KBM-7 (cell line): ENCODE results near the gene NCF4.

Experiments
- DNase-seq: peaks from one replicate; pipeline ENCODE4 v3.0.0-alpha.2; 2015
- in situ Hi-C: fragments of 300-500 bp; cut with MboI; formaldehyde crosslinking; loops from 2 replicates; pipeline ENCODE4 v1.14.3; 2020; ENCODE audit warnings: low sequenced_read_pairs, low pct_unique_long_range_greater_than_20kb, mixed read lengths

Gene NCF4

DNA sequence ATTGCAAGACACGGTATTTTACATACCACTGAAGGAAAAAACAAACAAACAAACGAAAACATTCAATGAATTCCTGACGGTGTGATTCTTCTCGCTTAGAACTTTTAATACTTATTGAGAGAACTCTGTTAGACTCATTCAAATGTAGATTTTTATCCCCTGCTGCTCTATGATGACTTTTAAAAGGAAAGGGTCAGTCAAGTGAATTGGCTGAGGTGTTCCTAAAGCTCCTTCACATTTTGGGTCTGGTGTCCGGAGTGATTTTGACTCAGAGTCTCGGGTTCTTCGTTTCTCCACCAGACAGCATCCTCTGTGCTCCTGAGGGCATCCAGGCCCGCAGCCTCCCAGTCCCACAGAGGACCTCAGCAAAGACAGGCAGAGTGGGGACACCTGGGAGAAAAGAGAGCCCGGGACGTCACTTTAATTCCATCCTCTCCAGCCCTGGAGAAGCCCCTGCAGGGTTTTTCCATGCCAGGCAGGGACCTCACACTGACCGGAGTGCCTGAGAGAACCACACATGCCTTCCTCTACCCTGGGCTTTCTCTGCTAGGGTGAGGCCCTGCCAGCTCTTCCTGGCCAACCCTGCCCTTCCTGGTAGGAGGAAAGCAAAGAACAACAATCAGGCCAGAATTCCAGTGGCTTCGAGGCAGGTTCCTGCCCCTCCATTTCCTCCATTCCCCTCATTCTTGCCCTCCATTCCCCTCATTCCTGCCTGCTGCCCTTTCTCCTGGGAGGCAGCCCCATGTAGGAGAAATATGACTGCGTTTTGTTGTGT lies 51.3 kb downstream of the NCF4 start:
- no peak for DNase-seq
- in situ Hi-C loops, result no loop called here

DNA sequence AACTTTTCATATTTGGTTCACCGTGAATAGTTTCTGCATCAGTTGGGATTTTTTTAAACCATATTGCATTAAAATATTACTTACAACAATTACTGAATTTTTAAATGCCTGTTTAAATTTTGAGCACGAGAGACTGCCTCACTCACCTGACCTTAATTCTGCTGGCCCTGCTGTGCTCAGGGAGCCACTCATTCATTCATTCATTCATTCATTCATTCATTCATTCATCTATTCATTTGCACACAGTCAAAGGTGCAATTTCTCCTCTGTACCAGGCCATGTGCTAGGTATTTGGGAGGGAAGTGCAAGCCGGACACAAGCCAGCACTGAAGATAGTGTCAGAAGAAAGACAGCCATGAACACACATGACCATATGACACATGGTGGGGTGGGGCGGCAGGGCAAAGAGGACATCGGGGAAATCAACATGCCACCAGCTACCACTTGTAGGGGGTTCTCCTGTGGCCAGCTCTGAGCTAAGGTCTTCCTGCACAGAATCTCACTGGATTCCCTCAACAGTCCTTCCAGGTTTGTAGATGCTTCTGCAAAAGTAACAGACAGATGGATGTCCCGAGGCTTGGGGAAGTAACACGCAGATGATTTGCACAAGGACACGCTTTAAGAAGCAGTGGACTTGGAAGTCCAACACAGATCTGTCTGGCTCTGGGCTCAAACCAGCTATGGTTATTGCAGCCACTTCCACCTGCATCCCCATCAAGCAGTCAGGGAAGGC lies 52.1 kb downstream of the NCF4 start:
- DNase-seq, result no peak
- in situ Hi-C loops, result no loop called here

- DNase-seq, result peak; percentile 91
- in situ Hi-C loops, result no loop called here
Observed at GRCh38 chr22:36913427-36914389, 52.9 kb downstream of the NCF4 start, which contains the start of gene CSF2RB. CSF2RB (plus strand) TSS chr22:36913628; CDS start chr22:36922208, 8,580 bp downstream.

GRCh38 chr22:36914390-36914752 lies 53.6 kb downstream of the NCF4 start:
- in situ Hi-C loops, result no loop called here
- DNase-seq, result no peak

GRCh38 chr22:36916034-36916433 lies 55.2 kb downstream of the NCF4 start:
- no peak for DNase-seq
- in situ Hi-C loops, result no loop called here

DNA sequence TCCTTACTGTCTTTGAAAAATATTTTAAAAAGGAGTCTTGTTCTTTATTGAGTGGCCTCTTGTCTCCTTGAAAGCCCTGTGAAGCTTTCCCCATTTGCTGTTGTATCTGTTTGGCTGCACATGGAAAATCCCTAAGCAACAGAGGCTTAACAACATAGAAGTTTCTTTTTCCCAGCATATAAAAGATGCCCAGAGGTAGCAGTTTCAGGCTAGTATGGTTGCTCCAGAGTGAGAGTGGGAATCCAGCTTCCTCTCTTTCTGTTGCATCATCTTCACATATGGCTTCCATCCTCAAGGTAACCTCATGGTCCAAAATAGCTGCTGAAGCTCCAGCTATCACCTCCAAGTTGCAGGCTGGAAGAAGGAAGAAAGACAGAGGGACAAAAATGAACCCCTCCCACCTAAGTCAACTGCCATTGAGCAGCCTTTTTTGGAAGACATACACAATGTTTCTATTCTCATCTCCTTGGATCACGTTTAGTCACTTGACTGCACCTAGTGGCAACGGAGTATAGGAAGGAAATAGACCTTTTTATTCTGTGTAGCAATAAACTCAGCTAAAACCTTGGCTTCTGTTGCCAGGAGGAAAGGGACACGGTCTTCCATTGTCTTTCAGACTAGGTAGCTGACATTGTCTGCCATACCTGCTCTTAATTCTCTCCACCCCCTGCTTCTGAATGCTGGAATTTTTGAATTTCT lies 57.9 kb downstream of the NCF4 start:
- in situ Hi-C loops, result no loop called here
- no peak for DNase-seq

DNA sequence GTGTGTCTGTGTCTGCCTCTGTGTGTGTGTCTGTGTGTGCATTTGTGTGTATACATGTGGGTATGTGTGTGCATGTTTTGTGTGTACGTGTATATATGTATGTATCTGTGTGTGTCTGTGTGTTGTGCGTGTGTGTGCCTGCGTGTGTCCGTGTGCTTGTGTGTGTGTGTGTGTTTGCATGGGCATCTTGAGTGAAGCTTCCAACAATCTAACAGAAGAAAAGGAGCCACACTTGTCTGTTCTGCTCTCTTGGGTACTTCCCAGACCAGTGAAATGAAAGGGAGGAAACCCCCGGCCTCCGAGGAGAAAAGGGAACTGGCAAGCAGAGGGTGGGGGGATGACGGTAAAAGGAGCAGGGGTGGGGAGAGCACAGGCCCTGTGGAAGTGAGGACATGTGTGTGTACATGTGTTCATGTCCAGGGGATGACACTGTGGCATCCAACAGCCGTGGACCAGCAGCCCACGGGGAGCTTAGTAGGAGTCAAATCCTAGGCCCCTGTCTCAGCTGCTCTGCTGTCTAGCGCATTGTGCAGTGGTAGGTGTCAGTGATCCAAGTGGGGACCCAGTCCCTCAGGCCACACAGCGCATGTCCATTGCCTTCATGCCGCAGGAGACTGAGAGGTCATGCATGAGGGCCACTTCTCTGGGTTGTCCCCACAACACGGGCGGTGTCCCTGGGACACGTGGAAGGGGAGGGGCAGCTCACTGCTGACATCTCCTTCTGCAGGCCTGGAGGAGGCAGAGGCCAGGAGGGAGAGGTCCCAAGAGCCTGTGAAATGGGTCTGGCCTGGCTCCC lies 60.7 kb downstream of the NCF4 start:
- peak; percentile 70 for DNase-seq
- in situ Hi-C loops, result no loop called here

DNA sequence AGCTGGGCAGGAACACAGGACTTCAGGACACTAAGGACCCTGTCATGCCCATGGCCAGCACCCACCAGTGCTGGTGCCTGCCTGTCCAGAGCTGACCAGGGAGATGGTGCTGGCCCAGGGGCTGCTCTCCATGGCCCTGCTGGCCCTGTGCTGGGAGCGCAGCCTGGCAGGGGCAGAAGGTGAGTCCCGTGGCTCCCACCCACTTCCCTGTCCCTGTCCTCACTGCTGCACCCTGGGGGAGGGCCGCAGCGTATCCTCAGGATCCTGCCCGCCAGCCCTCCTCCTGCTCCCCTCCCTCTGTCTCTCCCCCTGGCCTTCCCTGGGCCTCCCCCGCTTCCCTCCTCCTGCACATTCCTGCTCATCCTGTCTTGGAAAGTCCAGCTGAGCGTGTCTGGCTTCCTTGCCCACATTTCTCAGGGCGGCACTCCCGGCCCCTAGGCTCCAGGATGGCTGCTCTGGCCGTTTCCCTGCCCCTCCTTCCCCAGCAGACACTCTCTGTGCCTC lies 61.4 kb downstream of the NCF4 start:
- in situ Hi-C loops, result no loop called here
- no peak for DNase-seq

GRCh38 chr22:36922711-36923110 lies 61.9 kb downstream of the NCF4 start:
- in situ Hi-C loops, result no loop called here
- DNase-seq, result no peak

DNA sequence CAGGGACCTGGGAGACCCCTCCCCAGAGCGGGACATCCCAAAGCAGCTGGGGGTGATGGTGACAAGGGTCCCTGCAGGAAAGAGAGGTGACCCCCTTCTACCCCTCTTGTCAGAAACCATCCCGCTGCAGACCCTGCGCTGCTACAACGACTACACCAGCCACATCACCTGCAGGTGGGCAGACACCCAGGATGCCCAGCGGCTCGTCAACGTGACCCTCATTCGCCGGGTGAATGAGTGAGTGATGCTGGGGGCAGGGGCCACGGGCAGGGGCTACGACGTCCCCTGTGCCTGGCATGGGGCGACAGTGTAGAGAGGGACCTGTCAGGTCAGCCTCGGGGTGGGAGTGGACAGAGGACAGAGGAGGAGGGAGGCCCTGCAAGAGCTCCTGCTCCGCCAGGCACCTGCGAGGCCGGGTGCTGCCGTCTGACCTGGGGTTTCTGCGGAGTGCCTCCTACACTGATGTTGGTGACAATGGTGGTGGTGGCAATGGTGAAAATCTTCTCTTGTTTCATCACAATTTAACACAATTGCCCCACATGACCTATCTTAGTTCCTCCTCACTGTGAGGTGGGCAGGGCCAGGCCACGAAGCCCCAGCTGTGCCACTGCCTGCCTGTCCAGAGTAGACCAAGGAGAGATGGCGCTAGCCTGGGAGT lies 62.5 kb downstream of the NCF4 start:
- no peak for DNase-seq
- in situ Hi-C loops, result no loop called here

GRCh38 chr22:36924151-36924698 lies 63.4 kb downstream of the NCF4 start:
- in situ Hi-C loops, result no loop called here

GRCh38 chr22:36925388-36926290 lies 64.8 kb downstream of the NCF4 start:
- in situ Hi-C loops, result no loop called here
- DNase-seq, result no peak

More at GRCh38 chr22:36924151-36924698, 63.4 kb downstream of the NCF4 start:
- DNase-seq, result no peak

DNA sequence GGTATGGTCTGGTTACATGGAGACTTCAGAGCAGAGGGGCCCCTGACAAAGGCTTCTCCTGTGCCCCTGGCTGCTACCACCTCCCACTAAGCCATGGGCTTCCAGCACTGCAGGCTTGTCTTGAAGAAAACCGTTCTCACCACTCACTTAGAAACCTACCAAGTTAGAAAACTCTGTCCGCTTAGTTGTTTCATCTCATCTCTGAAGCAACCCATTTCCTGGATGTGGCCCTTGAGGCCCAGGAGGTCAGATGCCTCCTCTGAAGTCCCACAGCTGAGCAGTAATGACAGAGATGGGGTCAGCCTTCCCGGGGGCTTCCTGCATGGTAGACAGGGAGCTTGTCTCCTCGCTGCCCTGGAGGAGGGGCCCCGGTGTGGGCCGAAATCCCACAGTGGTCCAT lies 65.5 kb downstream of the NCF4 start:
- in situ Hi-C loops, result no loop called here
- DNase-seq, result no peak

DNA sequence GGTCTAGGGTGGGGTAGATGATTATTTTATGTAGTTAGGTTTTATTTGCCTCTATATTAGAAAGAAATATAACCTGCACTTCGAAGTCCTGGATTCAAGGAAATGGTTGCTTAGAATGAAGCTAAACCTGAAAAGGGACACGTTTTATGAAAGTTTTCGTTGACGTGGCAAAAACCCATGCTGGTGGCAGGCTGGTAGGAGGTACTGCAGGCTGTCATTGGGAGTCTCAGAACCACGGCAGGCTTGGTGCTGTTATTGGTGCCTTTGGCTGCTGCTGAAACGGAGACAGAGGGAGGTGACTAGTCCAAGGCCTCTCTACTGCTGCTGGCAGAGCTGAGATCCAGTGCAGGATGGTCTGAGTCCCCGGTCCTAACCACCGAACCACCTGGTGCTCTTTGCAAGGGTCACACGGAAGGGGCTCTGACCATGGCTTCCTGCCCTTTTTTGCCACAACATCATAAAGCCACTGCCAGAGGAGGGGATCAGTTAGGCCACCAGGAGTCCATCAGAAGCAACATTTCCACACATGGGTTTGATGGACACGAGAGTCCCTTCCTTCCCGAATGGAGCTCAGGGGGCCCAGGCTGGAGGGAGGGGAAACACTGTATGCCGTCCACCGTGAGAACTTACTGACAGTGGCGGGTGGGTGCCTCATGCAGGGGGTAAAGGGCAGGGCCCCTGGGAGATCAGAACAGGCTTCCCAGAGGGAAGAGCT lies 66.1 kb downstream of the NCF4 start:
- DNase-seq, result no peak
- in situ Hi-C loops, result no loop called here
